Renal cortex interstitium (tissue), 15 donors: Measurements from ENCODE around the gene IAH1. TPM values are rescaled to one million over a fixed set of nuclear protein-coding genes. Genes with fewer than 3 reads are reported as not detected.

ENCODE experiments used
- DNase-seq, 11 donors: peaks; one replicate each; pipeline ENCODE4 v3.0.0-alpha.2; 2013; ENCODE audit warnings: low read depth in 9 of 11, low spot score in 4 of 11; ENCODE audit errors: extremely low read depth in 1 of 11
- long read RNA-seq, 16 experiments: transcript quantifications; one replicate each; lab custom pipeline, GENCODE V29; 2026
- polyA plus RNA-seq, 3 donors: library from polyadenylated mRNA; unstranded; fragments of 120-200 nt; gene quantifications; one replicate each; pipeline ENCODE4 v1.2.1, GENCODE V29; 2013; ENCODE audit not compliant: insufficient read length in 3 of 3

Gene IAH1
- 10 to 100 TPM; 39.8 to 50.4 (median 47.0) TPM for polyA plus RNA-seq
- long read RNA-seq, donor 1, transcript IAH1-215 (6 exons, 1,266 nt), result major isoform, 10 of 11 reads
- long read RNA-seq, donor 1, partial matches to known transcripts, result 0 of 11 reads
- long read RNA-seq, donor 1, other reads (novel, unspliced or antisense), result 0 of 11 reads
- long read RNA-seq, donor 2, transcript IAH1-215 (6 exons, 1,266 nt), result major isoform, 12 of 14 reads
- long read RNA-seq, donor 2, partial matches to known transcripts, result 0 of 14 reads
- long read RNA-seq, donor 2, other reads (novel, unspliced or antisense), result 0 of 14 reads
- long read RNA-seq, donor 3, transcript IAH1-215 (6 exons, 1,266 nt), result major isoform, 14 of 26 reads
- long read RNA-seq, donor 3, partial matches to known transcripts, result 6 of 26 reads
- long read RNA-seq, donor 3, other reads (novel, unspliced or antisense), result 0 of 26 reads
- long read RNA-seq, donor 4, transcript IAH1-215 (6 exons, 1,266 nt), result major isoform, 11 of 15 reads
- long read RNA-seq, donor 4, partial matches to known transcripts, result 0 of 15 reads
- long read RNA-seq, donor 4, other reads (novel, unspliced or antisense), result 0 of 15 reads
- long read RNA-seq, donor 5, result 0 reads
- long read RNA-seq, donor 6, transcript IAH1-215 (6 exons, 1,266 nt), result major isoform, 14 of 17 reads
- long read RNA-seq, donor 6, partial matches to known transcripts, result 0 of 17 reads
- long read RNA-seq, donor 6, other reads (novel, unspliced or antisense), result 0 of 17 reads
- long read RNA-seq, donor 7, transcript IAH1-215 (6 exons, 1,266 nt), result major isoform, 10 of 14 reads
- long read RNA-seq, donor 7, partial matches to known transcripts, result 0 of 14 reads
- long read RNA-seq, donor 7, other reads (novel, unspliced or antisense), result 0 of 14 reads
- long read RNA-seq, donor 8, transcript IAH1-215 (6 exons, 1,266 nt), result major isoform, 30 of 79 reads
- long read RNA-seq, donor 8, partial matches to known transcripts, result 33 of 79 reads
- long read RNA-seq, donor 8, other reads (novel, unspliced or antisense), result 9 of 79 reads
- long read RNA-seq, donor 9, transcript IAH1-215 (6 exons, 1,266 nt), result major isoform, 19 of 90 reads
- long read RNA-seq, donor 9, partial matches to known transcripts, result 63 of 90 reads
- long read RNA-seq, donor 9, other reads (novel, unspliced or antisense), result 0 of 90 reads
- long read RNA-seq, donor 10, transcript IAH1-215 (6 exons, 1,266 nt), result major isoform, 25 of 27 reads
- long read RNA-seq, donor 10, partial matches to known transcripts, result 0 of 27 reads
- long read RNA-seq, donor 10, other reads (novel, unspliced or antisense), result 0 of 27 reads
- long read RNA-seq, donor 11, transcript IAH1-215 (6 exons, 1,266 nt), result major isoform, 15 of 24 reads
- long read RNA-seq, donor 11, partial matches to known transcripts, result 6 of 24 reads
- long read RNA-seq, donor 11, other reads (novel, unspliced or antisense), result 0 of 24 reads
- long read RNA-seq, donor 12, transcript IAH1-215 (6 exons, 1,266 nt), result major isoform, 7 of 10 reads
- long read RNA-seq, donor 12, partial matches to known transcripts, result 0 of 10 reads
- long read RNA-seq, donor 12, other reads (novel, unspliced or antisense), result 0 of 10 reads
- long read RNA-seq, donor 13, transcript IAH1-215 (6 exons, 1,266 nt), result major isoform, 29 of 638 reads
- long read RNA-seq, donor 13, partial matches to known transcripts, result 146 of 638 reads
- long read RNA-seq, donor 13, other reads (novel, unspliced or antisense), result 455 of 638 reads
- long read RNA-seq, donor 14, transcript IAH1-215 (6 exons, 1,266 nt), result major isoform, 19 of 23 reads
- long read RNA-seq, donor 14, partial matches to known transcripts, result 0 of 23 reads
- long read RNA-seq, donor 14, other reads (novel, unspliced or antisense), result 0 of 23 reads
- long read RNA-seq, donor 15, transcript IAH1-215 (6 exons, 1,266 nt), result major isoform, 5 of 7 reads
- long read RNA-seq, donor 15, partial matches to known transcripts, result 0 of 7 reads
- long read RNA-seq, donor 15, other reads (novel, unspliced or antisense), result 0 of 7 reads
- long read RNA-seq, donor 16, transcript IAH1-215 (6 exons, 1,266 nt), result major isoform, 32 of 71 reads
- long read RNA-seq, donor 16, partial matches to known transcripts, result 17 of 71 reads
- long read RNA-seq, donor 16, other reads (novel, unspliced or antisense), result 16 of 71 reads

DNA sequence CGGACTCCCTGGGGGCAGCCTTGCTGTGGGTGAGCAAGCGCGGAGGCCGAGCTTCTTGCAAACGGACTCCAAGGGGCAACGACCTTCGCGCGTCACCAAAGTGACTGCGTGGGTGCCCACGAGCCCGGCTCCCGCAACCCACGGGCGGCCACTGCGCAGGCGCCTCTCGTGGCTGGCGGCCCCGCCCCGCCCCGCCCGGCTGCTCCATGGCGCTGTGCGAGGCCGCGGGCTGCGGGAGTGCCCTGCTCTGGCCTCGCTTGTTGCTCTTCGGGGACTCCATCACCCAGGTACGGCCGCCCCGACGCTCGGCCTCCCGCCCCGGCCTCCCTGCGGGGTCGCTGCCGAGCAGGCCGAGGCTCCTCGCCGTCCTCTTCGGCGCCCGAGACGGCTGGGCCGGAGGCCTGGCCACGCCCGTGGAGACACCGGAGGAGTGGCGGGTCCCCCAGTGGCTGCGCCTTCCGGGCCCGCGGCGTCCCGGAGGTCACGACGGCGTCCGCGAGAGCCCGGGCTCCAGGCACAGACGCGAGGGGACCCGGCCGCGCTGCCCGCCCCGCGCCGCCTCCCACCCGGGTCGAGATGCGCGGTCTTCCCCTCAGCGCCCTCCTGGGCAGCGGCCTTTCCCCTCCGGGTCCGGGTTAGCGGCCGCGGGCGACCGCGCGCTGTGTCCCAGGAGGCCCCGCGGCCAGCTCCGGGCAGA lies at the start of gene IAH1:
Gene IAH1, plus strand, starts transcription at position 191 of the 697 bp plus-strand sequence. Its CDS starts 16 bp downstream, at position 207.
- peak in 7 of 11 donors; percentile 5 to 44 (median 29) for DNase-seq

DNA sequence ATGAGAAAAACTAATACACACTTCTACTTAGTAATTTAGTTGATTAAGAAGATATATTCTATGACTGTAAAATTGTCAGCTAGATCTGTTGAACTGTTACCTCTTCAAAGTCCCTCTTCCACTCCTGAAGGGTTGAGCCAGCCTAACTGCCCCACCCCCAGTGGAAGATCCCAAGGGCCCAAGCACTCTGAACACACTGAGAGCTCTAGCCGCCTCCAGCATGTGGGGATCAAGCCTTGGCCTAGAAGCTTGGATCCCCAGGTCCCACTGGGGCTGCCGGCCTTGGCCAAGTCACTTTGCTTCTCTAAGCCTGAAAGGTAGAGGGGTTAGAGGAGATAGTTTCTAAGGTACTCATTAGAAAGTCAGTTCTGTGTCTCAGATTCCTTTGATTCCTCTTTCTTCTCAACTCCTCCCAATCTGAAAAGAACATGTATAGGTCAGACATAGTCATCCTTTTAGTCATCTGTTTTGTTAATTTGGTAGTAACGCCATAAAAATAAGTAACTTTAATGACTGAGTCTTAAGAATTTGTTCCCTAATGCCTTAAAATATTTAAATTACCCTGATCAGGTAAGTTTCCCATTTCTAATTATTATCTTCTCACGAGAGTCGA lies 45.3 kb upstream of the IAH1 start:
- no peak for DNase-seq

GRCh38 chr2:9430316-9431293 lies 43.7 kb upstream of the IAH1 start:
- no peak for DNase-seq

- no peak for DNase-seq
Measured at GRCh38 chr2:9434489-9434888, 39.9 kb upstream of the IAH1 start.

DNA sequence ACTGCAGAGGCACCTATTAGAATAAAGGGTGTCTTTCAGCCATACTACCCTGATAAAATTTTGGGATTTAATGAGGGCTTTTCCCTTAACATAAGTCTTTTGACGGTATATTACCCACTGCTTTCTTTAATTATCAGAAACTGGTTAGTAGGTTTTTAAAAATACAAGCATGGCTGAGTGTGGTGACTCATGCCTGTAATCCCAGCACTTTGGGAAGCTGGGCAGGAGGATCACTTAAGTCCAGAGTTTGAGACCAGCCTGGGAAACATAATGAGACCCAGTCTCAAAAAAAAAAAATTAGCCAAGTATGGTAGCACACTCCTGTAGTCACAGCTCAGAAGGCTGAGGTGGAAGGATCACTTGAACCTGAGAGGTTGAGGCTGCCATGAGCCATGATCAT lies 34.8 kb upstream of the IAH1 start:
- DNase-seq, result no peak

DNA sequence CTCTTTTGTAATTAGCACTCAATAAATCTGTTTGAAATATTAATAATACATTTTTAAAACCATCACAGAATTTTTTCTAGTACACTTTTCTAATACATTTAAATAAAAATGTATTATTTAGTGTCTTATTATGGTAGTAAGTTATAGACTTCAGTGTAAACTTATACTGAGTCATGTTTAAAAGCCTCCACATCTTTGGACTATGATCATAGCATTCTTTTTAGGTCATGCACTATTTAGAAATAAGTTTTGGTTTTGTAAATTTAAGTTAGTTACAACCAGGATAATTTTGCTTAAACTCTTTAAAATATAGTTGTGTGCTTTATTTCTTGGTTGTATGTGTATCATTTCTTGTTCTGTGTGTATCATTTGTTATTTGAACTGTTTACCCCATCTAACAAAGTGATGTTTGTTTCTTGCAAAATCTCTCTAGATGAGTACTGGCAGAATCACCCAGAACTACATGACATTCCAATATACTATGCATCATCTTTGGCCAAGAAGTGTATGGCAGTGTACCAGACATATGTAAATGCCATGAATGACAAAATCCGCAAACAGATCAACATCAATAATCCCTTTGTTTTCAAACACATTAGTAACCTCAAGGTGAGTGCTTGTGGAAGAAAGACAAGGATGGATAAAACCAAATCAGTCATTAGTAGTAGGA lies 34.2 kb upstream of the IAH1 start:
- no peak for DNase-seq

DNA sequence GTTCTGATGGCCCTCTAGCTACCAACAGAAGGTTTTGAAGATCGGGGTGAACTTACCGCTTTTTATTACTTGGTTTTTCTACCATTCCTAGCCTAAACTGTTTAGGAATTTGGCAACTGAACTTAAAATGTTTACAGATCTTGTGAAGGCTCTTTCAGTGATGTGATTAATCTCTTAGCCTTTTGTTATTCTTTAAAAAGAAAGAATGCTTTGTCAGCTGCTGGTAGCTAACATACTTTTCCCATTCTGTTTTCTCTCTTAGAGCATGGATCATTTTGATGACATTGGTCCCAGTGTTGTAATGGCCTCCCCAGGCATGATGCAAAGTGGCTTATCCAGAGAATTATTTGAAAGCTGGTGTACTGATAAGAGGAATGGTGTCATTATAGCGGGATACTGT lies 32.8 kb upstream of the IAH1 start:
- DNase-seq, result no peak

DNA sequence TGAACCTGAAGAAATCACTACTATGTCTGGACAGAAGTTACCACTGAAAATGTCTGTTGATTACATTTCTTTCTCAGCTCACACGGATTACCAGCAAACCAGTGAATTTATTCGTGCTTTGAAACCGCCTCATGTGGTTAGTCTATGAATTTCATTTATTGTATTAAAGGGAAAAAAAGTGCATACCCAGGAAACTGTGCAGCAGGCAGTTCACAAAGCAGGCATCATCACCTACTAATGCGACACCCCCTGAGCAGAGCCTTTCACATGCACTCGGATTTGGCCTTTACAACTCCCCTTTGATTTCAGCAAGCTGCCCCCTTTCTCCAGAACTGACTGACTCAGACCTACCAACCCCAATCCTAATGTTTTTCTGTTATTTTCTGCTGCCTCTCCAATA lies 30.8 kb upstream of the IAH1 start:
- no peak for DNase-seq

DNA sequence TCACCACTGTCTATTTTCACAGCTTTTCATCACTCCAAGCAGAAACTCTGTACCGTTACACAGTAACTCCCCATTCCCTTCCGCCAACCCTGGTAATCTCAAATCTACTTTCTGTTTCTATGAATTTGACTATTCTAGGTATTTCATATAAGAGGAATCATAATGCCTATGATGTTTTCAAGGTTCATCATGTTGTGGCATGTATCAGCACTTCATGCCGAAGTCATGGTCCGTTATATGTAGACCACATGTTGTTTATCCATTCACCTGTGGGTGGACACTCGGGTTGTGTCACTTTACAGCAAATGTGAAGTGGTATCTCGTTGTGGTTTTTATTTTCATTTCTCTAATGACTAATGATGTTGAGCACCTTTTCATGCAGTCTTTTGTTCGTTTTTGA lies 29.3 kb upstream of the IAH1 start:
- DNase-seq, result no peak

- no peak for DNase-seq
Measured at GRCh38 chr2:9451231-9451630, 23.1 kb upstream of the IAH1 start.

DNA sequence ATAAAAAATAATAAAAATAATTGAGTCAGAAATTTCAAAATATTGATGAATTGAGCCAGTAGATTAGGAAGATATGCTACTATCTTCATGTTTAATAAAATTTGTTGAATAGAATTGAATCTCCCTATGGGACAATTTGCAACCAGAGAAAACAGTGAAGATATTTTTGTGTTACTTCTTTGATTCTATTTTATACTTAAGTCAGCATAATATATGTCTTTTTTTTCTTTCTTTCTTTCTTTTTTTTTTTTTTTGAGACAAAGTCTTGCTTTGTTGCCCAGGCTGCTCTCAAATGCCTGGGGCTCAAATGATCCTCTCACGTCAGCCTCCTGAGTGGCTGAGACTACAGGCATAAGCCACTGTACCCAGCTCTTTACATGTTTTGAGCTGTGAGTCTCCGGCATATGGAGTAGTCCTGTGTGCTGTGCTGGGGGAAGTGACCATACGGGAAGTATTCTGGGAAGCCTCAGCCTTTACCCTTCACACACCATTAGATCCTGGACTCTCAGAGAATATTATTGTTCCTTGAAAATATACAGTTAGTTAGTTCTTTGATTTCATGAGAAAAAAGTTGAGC lies 13.8 kb upstream of the IAH1 start:
- DNase-seq, result no peak

GRCh38 chr2:9461079-9461478 lies 13.3 kb upstream of the IAH1 start:
- DNase-seq, result no peak

- no peak for DNase-seq
Measured at GRCh38 chr2:9462313-9462712, 12.0 kb upstream of the IAH1 start.

DNA sequence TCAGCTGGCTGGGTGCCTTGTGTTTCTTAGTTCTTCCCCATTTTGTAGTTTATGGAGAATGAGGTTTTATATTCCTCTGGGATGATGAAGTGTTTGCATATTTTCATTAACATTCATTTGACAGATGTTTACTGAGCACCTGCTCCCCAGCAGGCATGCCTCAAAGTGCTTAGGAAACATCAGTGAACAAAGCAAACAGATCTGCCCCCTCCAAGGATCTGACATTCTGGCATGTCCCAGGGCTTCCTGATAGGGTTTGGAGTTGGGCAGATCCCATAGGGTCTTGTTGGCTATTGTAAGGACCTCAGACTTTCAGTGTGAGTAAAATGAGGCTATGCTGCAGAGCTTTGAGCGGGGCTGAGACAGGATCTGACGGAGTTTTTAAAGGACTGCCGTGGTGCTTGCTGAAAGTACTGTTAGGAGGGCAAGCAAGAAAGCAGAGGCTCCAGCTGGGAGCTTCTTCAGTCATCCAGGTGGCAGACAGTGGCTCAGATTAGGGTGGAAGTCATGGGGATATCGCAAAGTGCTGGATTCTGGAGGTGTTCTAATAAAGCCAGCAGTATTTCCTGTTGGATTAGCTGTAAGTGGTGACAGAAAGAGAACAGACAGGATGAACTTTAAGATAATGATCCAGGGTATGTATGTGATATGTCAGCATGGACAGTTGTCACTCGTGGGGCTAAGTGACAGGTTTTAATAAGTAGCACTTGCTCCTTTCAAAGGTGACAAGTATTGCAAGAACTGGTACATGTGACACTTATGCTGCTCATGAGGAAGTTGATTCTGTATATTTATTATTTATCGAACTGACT lies 11.3 kb upstream of the IAH1 start:
- DNase-seq, result no peak
